CD14-positive monocyte (primary cell): ENCODE results near the gene KLHL30. TPM values are rescaled to one million over a fixed set of nuclear protein-coding genes. Genes with fewer than 3 reads are reported as not detected.

Experiments
- DNase-seq, 3 donors: peaks; one replicate each; pipeline ENCODE4 v3.0.0-alpha.2; 2011 to 2022
- H2AFZ ChIP-seq: 2 replicates; pipeline ENCODE4 v1.6.0; 2012; ENCODE audit warnings: mild to moderate bottlenecking, low read depth, low read length, inconsistent platforms; ENCODE audit not compliant: insufficient read depth, poor library complexity, severe bottlenecking
- H3K27ac ChIP-seq, 2 donors: 1 replicate in 1 of 2; 2 replicates in 1 of 2; pipeline ENCODE4 v1.5.1; 2012 to 2013; ENCODE audit warnings: low read length in 2 of 2, control low read depth in 1 of 2, inconsistent platforms in 1 of 2, low read depth in 1 of 2, mild to moderate bottlenecking in 1 of 2
- H3K27me3 ChIP-seq, 2 donors: one replicate each; pipeline versions ENCODE4 v1.6.0 to v1.6.1; 2011 to 2013; ENCODE audit warnings: low read length in 2 of 2; ENCODE audit not compliant: control insufficient read depth in 2 of 2, insufficient read depth in 2 of 2
- H3K36me3 ChIP-seq, 2 donors: replicated peaks in 1 of 2; 1 replicate in 1 of 2; 2 replicates in 1 of 2; pipeline versions ENCODE4 v1.5.1 to v1.6.1; 2012 to 2013; ENCODE audit warnings: low read length in 2 of 2, control low read depth in 1 of 2, inconsistent platforms in 1 of 2, mild to moderate bottlenecking in 1 of 2; ENCODE audit not compliant: insufficient read depth in 2 of 2, control insufficient read depth in 1 of 2
- H3K4me1 ChIP-seq, 2 donors: 1 replicate in 1 of 2; 2 replicates in 1 of 2; pipeline versions ENCODE4 v1.5.1 to v1.6.1; 2012 to 2013; ENCODE audit warnings: low read length in 2 of 2, control low read depth in 1 of 2, inconsistent platforms in 1 of 2, mild to moderate bottlenecking in 1 of 2, moderate library complexity in 1 of 2; ENCODE audit not compliant: insufficient read depth in 2 of 2, control insufficient read depth in 1 of 2
- H3K4me2 ChIP-seq: replicated peaks from 2 replicates; pipeline ENCODE3; 2012; ENCODE audit warnings: low read length, moderate library complexity, mild to moderate bottlenecking; ENCODE audit not compliant: poor library complexity, severe bottlenecking; ENCODE audit errors: extremely low read depth
- H3K4me3 ChIP-seq, 3 experiments: fragments of 200-600 bp in 1 of 3; sonication (generic) in 1 of 3; replicated peaks in 1 of 3; 1 replicate in 2 of 3; 2 replicates in 1 of 3; pipeline ENCODE4 v1.5.1; 2011 to 2013; ENCODE audit warnings: low read length in 3 of 3, mild to moderate bottlenecking in 3 of 3, control low read depth in 2 of 3, low read depth in 2 of 3, inconsistent platforms in 1 of 3, moderate library complexity in 1 of 3
- H3K79me2 ChIP-seq: 2 replicates; pipeline ENCODE4 v1.6.0; 2012; ENCODE audit warnings: mild to moderate bottlenecking, control low read depth, inconsistent platforms, low read length, moderate library complexity; ENCODE audit not compliant: insufficient read depth
- H3K9ac ChIP-seq: 2 replicates; pipeline ENCODE4 v1.6.0; 2017; ENCODE audit warnings: low read length, mild to moderate bottlenecking; ENCODE audit not compliant: insufficient read depth, poor library complexity, severe bottlenecking
- H3K9me3 ChIP-seq, 2 donors: replicated peaks in 1 of 2; 1 replicate in 1 of 2; 2 replicates in 1 of 2; pipeline versions ENCODE4 v1.5.1 to v1.6.1; 2012 to 2013; ENCODE audit warnings: low read length in 2 of 2, control low read depth in 1 of 2; ENCODE audit not compliant: control insufficient read depth in 1 of 2, insufficient read depth in 1 of 2
- H4K20me1 ChIP-seq: 2 replicates; pipeline ENCODE4 v1.6.0; 2012; ENCODE audit warnings: mild to moderate bottlenecking, low read length, control low read depth, moderate library complexity; ENCODE audit not compliant: insufficient read depth
- H3K27ac Mint-ChIP-seq, 7 donors: one replicate each; pipeline ENCODE4 v1.8.0; 2020; ENCODE audit warnings: mild to moderate bottlenecking in 7 of 7, mixed read lengths in 7 of 7, moderate library complexity in 6 of 7, inconsistent platforms in 2 of 7
- H3K27me3 Mint-ChIP-seq, 3 donors: one replicate each; pipeline ENCODE4 v1.8.0; 2021 to 2022; ENCODE audit warnings: low read depth in 3 of 3, mild to moderate bottlenecking in 3 of 3, mixed read lengths in 3 of 3, moderate library complexity in 3 of 3, inconsistent platforms in 1 of 3
- H3K36me3 Mint-ChIP-seq, 2 donors: one replicate each; pipeline ENCODE4 v1.8.0; 2020; ENCODE audit warnings: mixed read lengths in 2 of 2, inconsistent platforms in 1 of 2, mild to moderate bottlenecking in 1 of 2
- H3K4me1 Mint-ChIP-seq: one replicate; pipeline ENCODE4 v1.8.0; 2020; ENCODE audit warnings: mild to moderate bottlenecking, mixed read lengths
- H3K4me3 Mint-ChIP-seq, 2 donors: one replicate each; pipeline ENCODE4 v1.8.0; 2020; ENCODE audit warnings: mild to moderate bottlenecking in 2 of 2, mixed read lengths in 2 of 2, moderate library complexity in 1 of 2
- H3K9me3 Mint-ChIP-seq, 7 donors: one replicate each; pipeline ENCODE4 v1.8.0; 2020 to 2022; ENCODE audit warnings: mixed read lengths in 7 of 7, mild to moderate bottlenecking in 6 of 7, moderate library complexity in 6 of 7, inconsistent platforms in 2 of 7
- CTCF ChIP-seq: fragments of 200-600 bp; IDR thresholded peaks from one replicate; pipeline ENCODE4 v1.8.0; 2022; ENCODE audit warnings: antibody characterized with exemption, mild to moderate bottlenecking
- WGBS: methylation state at CpG from one replicate; pipeline ENCODE4 v1.1.5; 2013; ENCODE audit warnings: missing lambda C conversion rate; ENCODE audit not compliant: insufficient coverage; 5-methylcytosine and 5-hydroxymethylcytosine counted together
- intact Hi-C, 2 donors: fragments of 100-400 bp; cut with micrococcal nuclease; formaldehyde crosslinking; loops; one replicate each; pipeline versions ENCODE4 v1.15.0 to v1.15.1; 2023
- polyA plus RNA-seq, 3 donors: library from polyadenylated mRNA; depleted of rRNA in 1 of 3; unstranded in 2 of 3; stranded (reverse) in 1 of 3; fragments of 300-500 nt in 2 of 3; fragments of >200 nt in 1 of 3; fragmentation: Illumina TruSeq in 2 of 3; gene quantifications; 1 replicate in 2 of 3; 2 replicates in 1 of 3; pipeline ENCODE4 v1.2.3, GENCODE V29; 2012 to 2021

KLHL30 gene
- polyA plus RNA-seq, 3 donors = 0.01 to 0.14 TPM; not detected in 1

DNA sequence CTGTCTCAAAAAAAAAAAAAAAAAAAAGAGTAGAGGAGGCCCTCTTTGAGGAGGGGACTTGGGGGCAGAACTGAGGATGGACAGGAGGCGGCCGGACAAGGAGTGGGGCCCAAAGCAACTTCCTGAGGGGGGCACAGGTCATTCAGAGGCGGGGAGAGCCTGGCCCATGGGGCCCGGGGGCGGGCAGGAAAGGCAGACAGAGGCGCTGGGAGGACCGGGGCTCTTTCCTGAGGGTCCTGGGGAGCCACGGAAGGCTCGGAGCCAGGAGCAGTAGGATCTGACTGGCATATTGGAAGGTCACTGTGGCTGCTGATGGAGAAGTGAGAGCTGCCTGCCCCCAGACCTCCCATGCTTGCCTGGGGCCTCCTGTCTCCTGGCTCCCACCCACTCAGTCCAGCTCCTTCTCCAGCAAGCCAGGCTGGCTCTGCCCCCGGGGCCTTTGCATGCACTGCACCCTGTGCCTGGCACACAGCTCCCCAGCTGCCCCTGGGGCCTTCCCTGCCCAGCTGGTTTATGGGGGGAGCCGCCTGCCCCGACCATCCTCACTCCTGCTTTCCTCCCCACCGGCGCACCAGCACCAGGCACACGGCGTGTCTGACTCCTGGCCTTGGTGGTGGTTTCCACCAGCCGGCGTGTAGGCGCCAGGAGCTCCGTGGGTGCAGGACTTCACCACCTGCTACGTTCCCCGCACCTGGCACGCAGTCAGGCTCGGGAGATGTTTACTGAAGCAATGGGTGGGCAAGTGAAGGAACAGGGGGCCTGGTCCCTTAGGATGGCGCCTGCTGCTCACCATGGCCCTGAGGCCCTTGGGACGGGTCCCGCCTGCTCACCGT is 32.7 kb upstream of the KLHL30 start:
- peaks cover 2 to 7% (median 3%) of the 10 kb centered on the region in 3 donors for H3K27me3 Mint-ChIP-seq
- no peak overlapping the region for H2AFZ ChIP-seq
- no peak overlapping the region for H3K4me2 ChIP-seq
- H3K4me1 Mint-ChIP-seq = peaks cover 21% of the 10 kb centered on the region
- 92% methylated on average over 22 of the region's 28 CpGs for WGBS
- no peak overlapping the region for H3K27ac ChIP-seq
- H3K9ac ChIP-seq = no peak overlapping the region
- intact Hi-C loops = no loop called here
- no peak for DNase-seq
- no peak for TF ChIP-seq CTCF
- H3K79me2 ChIP-seq = no peaks in the 10 kb centered on the region
- H3K4me3 ChIP-seq = no peak overlapping the region
- H4K20me1 ChIP-seq = no peaks in the 10 kb centered on the region
- H3K9me3 Mint-ChIP-seq = peaks cover 0 to 4% (median 2%) of the 10 kb centered on the region in 7 donors
- H3K4me3 Mint-ChIP-seq = no peak overlapping the region
- H3K27me3 ChIP-seq = no peaks in the 10 kb centered on the region
- no peak overlapping the region for H3K27ac Mint-ChIP-seq
- H3K9me3 ChIP-seq = no peaks in the 10 kb centered on the region
- no peaks in the 10 kb centered on the region for H3K36me3 ChIP-seq
- peaks cover 17 to 25% of the 10 kb centered on the region in 2 donors for H3K4me1 ChIP-seq
- H3K36me3 Mint-ChIP-seq = no peaks in the 10 kb centered on the region

- no peak overlapping the region for H3K4me3 ChIP-seq
- WGBS = 95% methylated on average over 13 of the region's 13 CpGs
- peaks cover 0 to 8% (median 3%) of the 10 kb centered on the region in 7 donors for H3K9me3 Mint-ChIP-seq
These were observed 32.1 kb upstream of the KLHL30 start for GRCh38 chr2:238106339-238106697.

More at GRCh38 chr2:238106339-238106697, 32.1 kb upstream of the KLHL30 start:
- Histone ChIP-seq H2AFZ (no peak overlapping the region), H4K20me1 (no peaks in the 10 kb centered on the region), H3K9ac (no peak overlapping the region), H3K9me3 (peaks cover 0 to 5% of the 10 kb centered on the region in 2 donors), H3K27ac (no peak overlapping the region), H3K79me2 (no peaks in the 10 kb centered on the region), H3K27me3 (no peaks in the 10 kb centered on the region), H3K36me3 (no peaks in the 10 kb centered on the region), H3K4me2 (no peak overlapping the region), H3K4me1 (peaks cover 17 to 25% of the 10 kb centered on the region in 2 donors)
- H3K27me3 Mint-ChIP-seq = peaks cover 2 to 7% (median 3%) of the 10 kb centered on the region in 3 donors
- no peak overlapping the region for H3K27ac Mint-ChIP-seq
- peaks cover 20% of the 10 kb centered on the region for H3K4me1 Mint-ChIP-seq
- no peaks in the 10 kb centered on the region for H3K36me3 Mint-ChIP-seq
- intact Hi-C loops = no loop called here
- H3K4me3 Mint-ChIP-seq = no peak overlapping the region
- no peak for DNase-seq
- TF ChIP-seq CTCF = no peak
